ENCODE measurements around the gene CDCA7L. TPM values are rescaled to one million over a fixed set of nuclear protein-coding genes. Genes with fewer than 3 reads are reported as not detected.

Gene CDCA7L
- total RNA-seq, 1 experiment from 2014 or later, result 107 TPM

DNA sequence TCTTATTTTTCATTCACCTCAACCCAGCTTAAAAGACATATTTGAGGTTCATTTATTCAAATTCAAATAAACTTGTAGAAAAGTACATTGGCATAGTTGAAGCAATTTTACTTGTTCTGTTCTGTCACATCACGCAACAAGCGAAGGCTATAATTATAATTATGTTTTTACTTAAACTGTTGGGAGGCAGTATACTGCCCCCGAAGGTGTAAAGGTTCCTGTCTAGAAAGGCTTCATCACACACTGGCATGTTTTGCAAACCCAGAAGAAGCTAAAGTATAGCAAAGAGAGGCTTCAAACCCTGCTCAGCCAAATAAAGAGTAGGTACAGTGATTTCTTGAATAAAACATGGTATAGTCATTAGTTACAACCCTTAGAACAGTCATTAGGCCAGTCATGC is 62.6 kb downstream of the CDCA7L start:
- TF ChIP-seq, protein P1, sequence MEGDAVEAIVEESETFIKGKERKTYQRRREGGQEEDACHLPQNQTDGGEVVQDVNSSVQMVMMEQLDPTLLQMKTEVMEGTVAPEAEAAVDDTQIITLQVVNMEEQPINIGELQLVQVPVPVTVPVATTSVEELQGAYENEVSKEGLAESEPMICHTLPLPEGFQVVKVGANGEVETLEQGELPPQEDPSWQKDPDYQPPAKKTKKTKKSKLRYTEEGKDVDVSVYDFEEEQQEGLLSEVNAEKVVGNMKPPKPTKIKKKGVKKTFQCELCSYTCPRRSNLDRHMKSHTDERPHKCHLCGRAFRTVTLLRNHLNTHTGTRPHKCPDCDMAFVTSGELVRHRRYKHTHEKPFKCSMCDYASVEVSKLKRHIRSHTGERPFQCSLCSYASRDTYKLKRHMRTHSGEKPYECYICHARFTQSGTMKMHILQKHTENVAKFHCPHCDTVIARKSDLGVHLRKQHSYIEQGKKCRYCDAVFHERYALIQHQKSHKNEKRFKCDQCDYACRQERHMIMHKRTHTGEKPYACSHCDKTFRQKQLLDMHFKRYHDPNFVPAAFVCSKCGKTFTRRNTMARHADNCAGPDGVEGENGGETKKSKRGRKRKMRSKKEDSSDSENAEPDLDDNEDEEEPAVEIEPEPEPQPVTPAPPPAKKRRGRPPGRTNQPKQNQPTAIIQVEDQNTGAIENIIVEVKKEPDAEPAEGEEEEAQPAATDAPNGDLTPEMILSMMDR (IDR thresholded peaks at IDR 0.05 in 2 of 3, conservative IDR thresholded peaks at IDR 0.05 in 1 of 3; ENCODE audit: borderline replicate concordance in 1 of 3, insufficient read depth in 1 of 3, low read depth in 2 of 3, low read length in 2 of 3), result peak in 1 of 3 experiments; percentile 13; a peak in 1 of 6 replicates
- TF ChIP-seq EZH2 (IDR thresholded peaks at IDR 0.05) (no peak), ELF1 (IDR thresholded peaks at IDR 0.05; ENCODE audit: borderline replicate concordance, low read depth) (no peak), EZH2phosphoT487 (IDR thresholded peaks at IDR 0.05; ENCODE audit: borderline replicate concordance) (no peak)
- Histone ChIP-seq H3K27me3 (ENCODE audit: insufficient read depth, low read length) (no peaks in the 10 kb centered on the region), H3K4me2 (ENCODE audit: low read length) (no peak overlapping the region), H3K9me2 (ENCODE audit: insufficient read depth) (no peaks in the 10 kb centered on the region), H3K79me2 (ENCODE audit: insufficient read depth, low read length) (no peaks in the 10 kb centered on the region), H3K4me1 (ENCODE audit: control insufficient read depth in 1 of 2, insufficient read depth in 2 of 2, low read length in 2 of 2) (no peaks in the 10 kb centered on the region), H3K27ac (ENCODE audit: low read depth, low read length) (no peak overlapping the region), H3K9ac (ENCODE audit: low read length) (no peak overlapping the region), H3K9me3 (ENCODE audit: control insufficient read depth in 1 of 2, insufficient read depth in 1 of 2, low read depth in 1 of 2, low read length in 2 of 2) (no peaks in the 10 kb centered on the region), H3K36me3 (ENCODE audit: control insufficient read depth in 1 of 2, insufficient read depth in 2 of 2, low read length in 2 of 2) (no peaks in the 10 kb centered on the region), H3K4me3 (replicated peaks in 1 of 2; ENCODE audit: low read depth in 1 of 2, low read length in 2 of 2) (no peak overlapping the region), H2AFZ (ENCODE audit: low read depth, low read length, poor library complexity, severe bottlenecking) (no peak overlapping the region), H4K20me1 (ENCODE audit: insufficient read depth) (no peaks in the 10 kb centered on the region)
- BruUV-seq (replicated peaks), result no TSS peak
- DNase-seq (ENCODE audit: low read depth, low spot score), result no peak
- RAD21 ChIA-PET (ENCODE audit: low non-redundant PET in 1 of 2, low total read pairs in 2 of 2, uncharacterized antibody in 2 of 2, unreplicated experiment in 2 of 2), result interaction anchor here in 1 of 2 experiments (0.6 kb wide), 1 partner anchor 200 kb away, joined by 4 read pairs; no protein-coding TSS in a partner anchor
- CTCF ChIA-PET, result no interaction called here
- POLR2A ChIA-PET, result no interaction called here
- intact Hi-C loops (cut with micrococcal nuclease), result no loop called here
- ATAC-seq, result peak; percentile 44; the same call in 1 of the 2 replicates

DNA sequence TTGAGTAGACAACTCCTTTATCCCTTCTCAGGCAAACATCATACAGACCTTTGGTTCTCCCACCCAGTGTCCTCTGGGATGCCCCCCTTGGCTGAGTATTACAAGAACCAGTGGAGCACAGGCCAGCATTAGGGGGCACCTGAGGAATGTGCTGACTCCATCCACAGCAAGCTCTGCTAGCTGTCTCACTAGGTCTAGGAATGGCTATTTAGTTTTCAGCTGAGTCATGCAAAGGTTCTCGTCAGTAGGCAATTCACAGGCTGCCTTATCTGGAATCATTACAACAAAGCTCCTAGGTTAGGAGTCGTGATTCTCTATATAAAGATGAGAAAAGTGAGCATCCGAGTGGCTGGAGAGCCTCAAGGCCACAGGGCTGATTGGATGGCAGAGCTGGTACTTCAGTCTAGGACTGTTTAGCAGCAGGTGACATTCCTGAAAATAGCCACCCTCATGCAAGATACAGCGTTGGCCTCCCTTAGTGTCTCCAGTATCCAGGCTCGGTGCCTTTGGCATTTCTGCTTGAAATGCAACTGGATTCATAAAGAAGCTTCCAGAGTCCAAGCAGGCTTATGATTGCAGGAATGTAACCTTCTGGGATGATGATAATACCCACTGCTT is 75.8 kb downstream of the CDCA7L start:
- Histone ChIP-seq H3K9ac (ENCODE audit: low read length) (no peak overlapping the region), H3K4me1 (ENCODE audit: control insufficient read depth in 1 of 2, insufficient read depth in 2 of 2, low read length in 2 of 2) (0 out of 4 replicates have a peak, but pooled peaks cover 0 to 2% of the 10 kb centered on the region in 2 experiments), H3K36me3 (ENCODE audit: control insufficient read depth in 1 of 2, insufficient read depth in 2 of 2, low read length in 2 of 2) (no peaks in the 10 kb centered on the region), H4K20me1 (ENCODE audit: insufficient read depth) (no peaks in the 10 kb centered on the region), H3K27ac (ENCODE audit: low read depth, low read length) (no peak overlapping the region), H2AFZ (ENCODE audit: low read depth, low read length, poor library complexity, severe bottlenecking) (no peak overlapping the region), H3K9me3 (ENCODE audit: control insufficient read depth in 1 of 2, insufficient read depth in 1 of 2, low read depth in 1 of 2, low read length in 2 of 2) (no peaks in the 10 kb centered on the region), H3K27me3 (ENCODE audit: insufficient read depth, low read length) (no peaks in the 10 kb centered on the region), H3K4me2 (ENCODE audit: low read length) (no peak overlapping the region), H3K79me2 (ENCODE audit: insufficient read depth, low read length) (no peaks in the 10 kb centered on the region), H3K4me3 (replicated peaks in 1 of 2; ENCODE audit: low read depth in 1 of 2, low read length in 2 of 2) (no peak overlapping the region), H3K9me2 (ENCODE audit: insufficient read depth) (no peaks in the 10 kb centered on the region)
- BruUV-seq (replicated peaks), result no TSS peak
- intact Hi-C loops (cut with micrococcal nuclease), result no loop called here
- DNase-seq (ENCODE audit: low read depth, low spot score) (no peak), ATAC-seq (no peak)
- RAD21 ChIA-PET (ENCODE audit: low non-redundant PET in 1 of 2, low total read pairs in 2 of 2, uncharacterized antibody in 2 of 2, unreplicated experiment in 2 of 2), result no interaction called here
- CTCF ChIA-PET, result no interaction called here
- POLR2A ChIA-PET, result no interaction called here
- TF ChIP-seq SIN3A (IDR thresholded peaks at IDR 0.05; ENCODE audit: low read depth), result no peak
- TF ChIP-seq, protein P2, sequence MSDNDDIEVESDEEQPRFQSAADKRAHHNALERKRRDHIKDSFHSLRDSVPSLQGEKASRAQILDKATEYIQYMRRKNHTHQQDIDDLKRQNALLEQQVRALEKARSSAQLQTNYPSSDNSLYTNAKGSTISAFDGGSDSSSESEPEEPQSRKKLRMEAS (IDR thresholded peaks at IDR 0.05), result no peak
- TF ChIP-seq SRF (IDR thresholded peaks at IDR 0.05; ENCODE audit: low read depth), result no peak
- TF ChIP-seq JUND (IDR thresholded peaks at IDR 0.05), result no peak
- no peak for TF ChIP-seq CEBPB (IDR thresholded peaks at IDR 0.05; ENCODE audit: low read depth)
- no peak for TF ChIP-seq EZH2 (IDR thresholded peaks at IDR 0.05)
- no peak for TF ChIP-seq ELF1 (IDR thresholded peaks at IDR 0.05; ENCODE audit: borderline replicate concordance, low read depth)
- no peak for TF ChIP-seq ZFX (IDR thresholded peaks at IDR 0.05)
- no peak for TF ChIP-seq POLR2A (IDR thresholded peaks at IDR 0.05; ENCODE audit: borderline replicate concordance, extremely low read depth, insufficient read depth, insufficient read length)
- TF ChIP-seq EGR1 (IDR thresholded peaks at IDR 0.05; ENCODE audit: low read depth), result no peak
- TF ChIP-seq, protein P3, sequence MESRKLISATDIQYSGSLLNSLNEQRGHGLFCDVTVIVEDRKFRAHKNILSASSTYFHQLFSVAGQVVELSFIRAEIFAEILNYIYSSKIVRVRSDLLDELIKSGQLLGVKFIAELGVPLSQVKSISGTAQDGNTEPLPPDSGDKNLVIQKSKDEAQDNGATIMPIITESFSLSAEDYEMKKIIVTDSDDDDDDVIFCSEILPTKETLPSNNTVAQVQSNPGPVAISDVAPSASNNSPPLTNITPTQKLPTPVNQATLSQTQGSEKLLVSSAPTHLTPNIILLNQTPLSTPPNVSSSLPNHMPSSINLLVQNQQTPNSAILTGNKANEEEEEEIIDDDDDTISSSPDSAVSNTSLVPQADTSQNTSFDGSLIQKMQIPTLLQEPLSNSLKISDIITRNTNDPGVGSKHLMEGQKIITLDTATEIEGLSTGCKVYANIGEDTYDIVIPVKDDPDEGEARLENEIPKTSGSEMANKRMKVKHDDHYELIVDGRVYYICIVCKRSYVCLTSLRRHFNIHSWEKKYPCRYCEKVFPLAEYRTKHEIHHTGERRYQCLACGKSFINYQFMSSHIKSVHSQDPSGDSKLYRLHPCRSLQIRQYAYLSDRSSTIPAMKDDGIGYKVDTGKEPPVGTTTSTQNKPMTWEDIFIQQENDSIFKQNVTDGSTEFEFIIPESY (IDR thresholded peaks at IDR 0.05; ENCODE audit: extremely low read depth, insufficient replicate concordance, low read length), result no peak
- TF ChIP-seq FOSL1 (IDR thresholded peaks at IDR 0.05; ENCODE audit: low read depth), result no peak
- TF ChIP-seq YY1 (IDR thresholded peaks at IDR 0.05; ENCODE audit: extremely low read depth, insufficient replicate concordance, low read depth, low read length), result no peak
- TF ChIP-seq TCF7L2 (IDR thresholded peaks at IDR 0.05; ENCODE audit: borderline replicate concordance, extremely low read depth, insufficient read depth, insufficient read length), result no peak
- no peak for TF ChIP-seq CBX3 (IDR thresholded peaks at IDR 0.05; ENCODE audit: low read depth)
- TF ChIP-seq SP1 (IDR thresholded peaks at IDR 0.05; ENCODE audit: low read depth), result no peak
